Thyroid gland (tissue), 4 donors: Measurements from ENCODE around the gene UBL5.
"Not testable (repeated sequence)": the region's sequence is repeated elsewhere in the genome, so short reads cannot be mapped to it uniquely, and the experiment has no call there.

ENCODE experiments used
- CTCF ChIP-seq, 6 experiments: fragments of 200-600 bp in 3 of 6; fragments of 450-650 bp in 3 of 6; sonication (generic) in 3 of 6; IDR thresholded peaks; one replicate each; pipeline ENCODE4 v1.5.1; 2016 to 2019; ENCODE audit warnings: antibody characterized with exemption in 6 of 6, mild to moderate bottlenecking in 2 of 6, inconsistent platforms in 1 of 6, moderate library complexity in 1 of 6
- POLR2A ChIP-seq, 2 donors: fragments of 450-650 bp; IDR thresholded peaks; one replicate each; pipeline ENCODE4 v1.6.1; 2017; ENCODE audit warnings: antibody characterized with exemption in 2 of 2, mild to moderate bottlenecking in 2 of 2, moderate library complexity in 1 of 2

GRCh38 chr19:9789579-9789978, 38.1 kb upstream of the UBL5 start:
- not testable (repeated sequence) for TF ChIP-seq POLR2A, CTCF (IDR thresholded peaks at IDR 0.05)
